Stromal cell of bone marrow (primary cell): ENCODE data around the gene LENG8.

ENCODE experiments used
- DNase-seq: peaks from one replicate; pipeline ENCODE4 v3.0.0-alpha.2; 2012; ENCODE audit warnings: low read depth

LENG8 gene

GRCh38 chr19:54424201-54424600 lies 24.8 kb upstream of the LENG8 start:
- DNase-seq, result no peak

GRCh38 chr19:54424660-54425381 lies 24.2 kb upstream of the LENG8 start:
- DNase-seq, result no peak

GRCh38 chr19:54425382-54425723 lies 23.6 kb upstream of the LENG8 start:
- DNase-seq, result no peak

GRCh38 chr19:54426291-54426931 lies 22.6 kb upstream of the LENG8 start:
- DNase-seq, result no peak

- DNase-seq, result no peak
Observed at GRCh38 chr19:54427586-54427985, 21.4 kb upstream of the LENG8 start.

- DNase-seq, result no peak
Observed at GRCh38 chr19:54428323-54429175, 20.4 kb upstream of the LENG8 start.

- DNase-seq, result no peak
Observed at GRCh38 chr19:54429176-54429495, 19.9 kb upstream of the LENG8 start.

- no peak for DNase-seq
Observed at GRCh38 chr19:54429545-54430227, 19.3 kb upstream of the LENG8 start.

- no peak for DNase-seq
Observed at GRCh38 chr19:54430306-54431254, 18.4 kb upstream of the LENG8 start.

- no peak for DNase-seq
Observed at GRCh38 chr19:54431255-54431838, 17.7 kb upstream of the LENG8 start.

- no peak for DNase-seq
Observed at GRCh38 chr19:54432144-54432738, 16.8 kb upstream of the LENG8 start.

- DNase-seq, result no peak
Observed at GRCh38 chr19:54433697-54434096, 15.3 kb upstream of the LENG8 start.

GRCh38 chr19:54434112-54434872 lies 14.7 kb upstream of the LENG8 start:
- no peak for DNase-seq

- no peak for DNase-seq
Observed at GRCh38 chr19:54434873-54435214, 14.2 kb upstream of the LENG8 start.

GRCh38 chr19:54435551-54436016 lies 13.4 kb upstream of the LENG8 start:
- no peak for DNase-seq

GRCh38 chr19:54436031-54436523 lies 12.9 kb upstream of the LENG8 start:
- DNase-seq, result no peak

- no peak for DNase-seq
Observed at GRCh38 chr19:54436628-54437252, 12.3 kb upstream of the LENG8 start.

GRCh38 chr19:54439174-54439851 lies 9.7 kb upstream of the LENG8 start:
- no peak for DNase-seq

- no peak for DNase-seq
Observed at GRCh38 chr19:54440641-54441040, 8.4 kb upstream of the LENG8 start.
